ENCODE data around the gene CLASP2. TPM values are rescaled to one million over a fixed set of nuclear protein-coding genes. Genes with fewer than 3 reads are reported as not detected.

The CLASP2 gene
- total RNA-seq, 1 donor from 2014 or later: 42.6 TPM

GRCh38 chr3:33699275-33699674, 18.8 kb downstream of the CLASP2 start:
- Mint-ChIP-seq H3K4me1 (ENCODE audit: unreplicated experiment) (no peaks in the 10 kb centered on the region), H3K9me3 (ENCODE audit: unreplicated experiment) (peaks cover 45% of the 10 kb centered on the region)

GRCh38 chr3:33694944-33695343, 23.1 kb downstream of the CLASP2 start:
- Mint-ChIP-seq H3K36me3 (ENCODE audit: unreplicated experiment) (peaks cover 23% of the 10 kb centered on the region), H3K9me3 (ENCODE audit: unreplicated experiment) (peaks cover 16% of the 10 kb centered on the region), H3K4me3 (ENCODE audit: unreplicated experiment) (no peak overlapping the region), H3K4me1 (ENCODE audit: unreplicated experiment) (no peaks in the 10 kb centered on the region), H3K27ac (ENCODE audit: unreplicated experiment) (no peak overlapping the region), H3K27me3 (ENCODE audit: unreplicated experiment) (no peaks in the 10 kb centered on the region)
- no peak for TF ChIP-seq CTCF (IDR thresholded peaks at IDR 0.05)
- no peak for DNase-seq (ENCODE audit: extremely low spot score, unreplicated experiment)

More at GRCh38 chr3:33699275-33699674, 18.8 kb downstream of the CLASP2 start:
- Mint-ChIP-seq H3K4me3 (ENCODE audit: unreplicated experiment) (no peak overlapping the region), H3K36me3 (ENCODE audit: unreplicated experiment) (peaks cover 48% of the 10 kb centered on the region), H3K27me3 (ENCODE audit: unreplicated experiment) (no peaks in the 10 kb centered on the region), H3K27ac (ENCODE audit: unreplicated experiment) (no peak overlapping the region)
- TF ChIP-seq CTCF (IDR thresholded peaks at IDR 0.05): no peak
- no peak for DNase-seq (ENCODE audit: extremely low spot score, unreplicated experiment)

- Mint-ChIP-seq H3K4me3 (ENCODE audit: unreplicated experiment) (no peak overlapping the region), H3K36me3 (ENCODE audit: unreplicated experiment) (peaks cover 5% of the 10 kb centered on the region), H3K27me3 (ENCODE audit: unreplicated experiment) (no peaks in the 10 kb centered on the region), H3K9me3 (ENCODE audit: unreplicated experiment) (no peaks in the 10 kb centered on the region), H3K27ac (ENCODE audit: unreplicated experiment) (no peak overlapping the region), H3K4me1 (ENCODE audit: unreplicated experiment) (peaks cover 19% of the 10 kb centered on the region)
- TF ChIP-seq CTCF (IDR thresholded peaks at IDR 0.05): no peak
- DNase-seq (ENCODE audit: extremely low spot score, unreplicated experiment): no peak
Measured at GRCh38 chr3:33690341-33690740, 27.7 kb downstream of the CLASP2 start.

- DNase-seq (ENCODE audit: extremely low spot score, unreplicated experiment): no peak
- TF ChIP-seq CTCF (IDR thresholded peaks at IDR 0.05): peak; percentile 30
- H3K27ac Mint-ChIP-seq (ENCODE audit: unreplicated experiment): peak overlapping the region; percentile 29
Measured at GRCh38 chr3:33687406-33688010, 30.5 kb downstream of the CLASP2 start.

GRCh38 chr3:33682770-33683169, 35.3 kb downstream of the CLASP2 start:
- Mint-ChIP-seq H3K36me3 (ENCODE audit: unreplicated experiment) (peaks cover 27% of the 10 kb centered on the region), H3K27ac (ENCODE audit: unreplicated experiment) (no peak overlapping the region), H3K9me3 (ENCODE audit: unreplicated experiment) (peaks cover 16% of the 10 kb centered on the region), H3K4me1 (ENCODE audit: unreplicated experiment) (peaks cover 13% of the 10 kb centered on the region), H3K27me3 (ENCODE audit: unreplicated experiment) (no peaks in the 10 kb centered on the region), H3K4me3 (ENCODE audit: unreplicated experiment) (no peak overlapping the region)
- no peak for TF ChIP-seq CTCF (IDR thresholded peaks at IDR 0.05)
- DNase-seq (ENCODE audit: extremely low spot score, unreplicated experiment): no peak

More at GRCh38 chr3:33687406-33688010, 30.5 kb downstream of the CLASP2 start:
- H3K9me3 Mint-ChIP-seq (ENCODE audit: unreplicated experiment): no peaks in the 10 kb centered on the region
- H3K36me3 Mint-ChIP-seq (ENCODE audit: unreplicated experiment): peaks cover 3% of the 10 kb centered on the region
- H3K27me3 Mint-ChIP-seq (ENCODE audit: unreplicated experiment): no peaks in the 10 kb centered on the region
- H3K4me3 Mint-ChIP-seq (ENCODE audit: unreplicated experiment): no peak overlapping the region
- H3K4me1 Mint-ChIP-seq (ENCODE audit: unreplicated experiment): peaks cover 19% of the 10 kb centered on the region

All from osteocyte (in vitro differentiated cells).